NCI-H2171 (cell line): Measurements from ENCODE around the gene C3orf52.
A peak's percentile ranks its signal among the peaks of the same experiment; 100 is the strongest.
"Not testable (repeated sequence)": the region's sequence is repeated elsewhere in the genome, so short reads cannot be mapped to it uniquely, and the experiment has no call there.

Experiments
- DNase-seq: peaks from one replicate; lab custom pipeline; 2025; lab: John Stamatoyannopoulos, UW

C3orf52 gene, protein sequence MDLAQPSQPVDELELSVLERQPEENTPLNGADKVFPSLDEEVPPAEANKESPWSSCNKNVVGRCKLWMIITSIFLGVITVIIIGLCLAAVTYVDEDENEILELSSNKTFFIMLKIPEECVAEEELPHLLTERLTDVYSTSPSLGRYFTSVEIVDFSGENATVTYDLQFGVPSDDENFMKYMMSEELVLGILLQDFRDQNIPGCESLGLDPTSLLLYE

DNA sequence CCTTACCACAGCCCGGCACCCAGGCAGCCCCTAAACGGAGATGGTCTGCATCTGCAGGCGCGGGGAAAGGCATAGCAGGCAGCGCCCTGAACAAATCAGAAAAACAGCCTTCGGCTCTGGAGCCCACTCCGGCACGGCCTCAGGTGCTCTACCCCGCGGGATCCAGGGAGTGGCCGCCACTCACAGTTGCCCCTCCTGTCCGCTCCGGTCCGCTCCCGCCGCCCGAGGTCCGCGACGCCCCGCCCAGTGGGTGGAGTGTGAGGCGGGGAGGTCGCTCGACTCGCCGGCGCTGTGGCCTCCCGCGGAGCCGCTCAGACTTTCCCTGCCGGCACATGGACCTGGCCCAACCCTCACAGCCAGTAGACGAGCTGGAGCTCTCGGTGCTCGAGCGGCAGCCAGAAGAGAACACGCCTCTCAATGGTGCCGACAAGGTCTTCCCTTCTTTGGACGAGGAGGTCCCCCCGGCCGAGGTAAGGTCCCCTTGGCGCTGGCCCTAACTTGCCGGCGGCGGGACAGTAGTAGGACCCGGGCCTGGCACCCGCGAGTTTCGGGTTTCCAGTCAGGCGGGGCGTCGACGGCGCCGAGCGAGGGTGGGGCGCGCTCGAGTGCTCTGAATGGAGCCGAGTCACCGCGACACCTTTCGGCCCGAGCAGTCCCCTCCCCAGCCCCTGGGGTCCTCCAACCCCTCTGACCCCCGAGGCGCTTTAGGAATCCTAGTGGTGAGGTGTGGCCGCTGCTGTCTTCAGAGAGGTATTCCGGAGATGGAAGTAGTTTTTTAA is at the start of gene C3orf52:
C3orf52 (plus strand) TSS at position 314 of the 779 bp plus-strand sequence; CDS start at position 333, 19 bp downstream.
- peak; percentile 59 for DNase-seq

DNA sequence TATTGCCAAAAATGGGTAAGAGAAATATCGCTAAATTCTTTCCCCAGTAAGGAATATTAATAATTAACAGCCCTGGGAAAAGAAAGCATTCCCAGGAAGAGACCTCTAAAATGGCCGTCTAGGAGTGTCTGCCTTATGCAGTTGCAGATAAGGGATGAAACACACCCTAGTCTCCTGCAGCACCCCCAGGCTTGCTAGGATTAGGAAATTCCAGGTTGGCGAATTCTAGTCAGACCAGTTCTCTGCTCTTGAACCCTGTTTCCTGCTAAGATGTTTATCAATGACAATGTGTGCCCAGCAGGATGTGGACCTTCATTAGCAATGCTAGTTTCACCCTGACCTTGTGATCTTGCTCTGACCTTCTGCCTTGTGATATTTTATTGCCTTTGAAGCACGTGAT is 49.0 kb upstream of the C3orf52 start:
- DNase-seq = not testable (repeated sequence)

- DNase-seq = no peak
These were observed 47.3 kb upstream of the C3orf52 start for GRCh38 chr3:112038863-112039262.

GRCh38 chr3:112041321-112041720 is 44.9 kb upstream of the C3orf52 start:
- no peak for DNase-seq

- DNase-seq = no peak
These were observed 43.3 kb upstream of the C3orf52 start for GRCh38 chr3:112042842-112043280.

DNA sequence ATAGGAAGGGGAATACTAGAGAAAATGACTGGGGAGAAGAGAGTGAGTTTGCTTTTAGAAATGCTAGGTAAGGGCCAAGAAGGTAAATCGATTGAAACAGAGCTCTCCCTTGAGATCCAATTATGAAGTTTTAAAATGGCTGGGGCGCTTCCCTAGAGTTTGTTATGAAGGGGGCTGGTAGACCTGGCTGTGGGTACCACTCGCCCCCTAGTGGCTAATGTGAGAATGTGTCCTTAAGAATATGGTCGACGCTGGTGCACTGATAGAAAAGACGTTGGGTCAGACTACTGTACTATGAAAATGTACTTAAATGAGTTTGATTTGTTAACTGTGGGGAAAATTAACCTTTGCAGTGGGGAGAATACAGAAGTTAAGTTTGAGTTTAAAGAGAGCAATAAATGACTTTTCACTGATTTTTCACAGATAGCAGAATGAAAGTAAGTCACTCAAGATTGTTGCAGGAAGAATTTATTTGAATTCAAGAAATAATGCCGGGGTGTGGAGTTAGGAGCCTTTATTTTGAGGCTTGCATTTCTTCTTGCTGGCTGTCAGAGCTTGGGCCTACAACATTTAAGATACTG is 42.5 kb upstream of the C3orf52 start:
- peak; percentile 97 for DNase-seq

- no peak for DNase-seq
These were observed 39.6 kb upstream of the C3orf52 start for GRCh38 chr3:112046599-112046998.

- no peak for DNase-seq
These were observed 38.9 kb upstream of the C3orf52 start for GRCh38 chr3:112047264-112047663.

GRCh38 chr3:112048911-112049310 is 37.3 kb upstream of the C3orf52 start:
- DNase-seq = no peak

DNA sequence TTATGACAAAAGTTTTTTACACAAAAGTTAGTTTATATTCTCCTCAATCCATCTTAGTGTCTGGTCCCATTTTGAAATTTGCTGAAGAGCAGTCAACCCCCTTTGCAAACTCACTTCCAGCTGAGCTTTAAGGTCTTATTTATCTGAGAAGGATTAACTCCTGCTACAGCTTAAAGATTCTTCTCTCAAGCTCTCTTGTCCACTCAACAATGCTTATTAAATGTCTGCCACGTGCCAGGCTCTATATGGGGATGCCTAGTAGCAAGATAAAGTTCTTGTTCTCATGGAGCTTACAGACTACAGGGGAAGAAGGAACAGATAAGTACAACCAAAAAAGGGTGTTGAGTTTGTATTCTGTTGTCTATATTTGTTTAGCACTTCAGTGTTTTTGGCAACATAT is 33.0 kb upstream of the C3orf52 start:
- DNase-seq = no peak

DNA sequence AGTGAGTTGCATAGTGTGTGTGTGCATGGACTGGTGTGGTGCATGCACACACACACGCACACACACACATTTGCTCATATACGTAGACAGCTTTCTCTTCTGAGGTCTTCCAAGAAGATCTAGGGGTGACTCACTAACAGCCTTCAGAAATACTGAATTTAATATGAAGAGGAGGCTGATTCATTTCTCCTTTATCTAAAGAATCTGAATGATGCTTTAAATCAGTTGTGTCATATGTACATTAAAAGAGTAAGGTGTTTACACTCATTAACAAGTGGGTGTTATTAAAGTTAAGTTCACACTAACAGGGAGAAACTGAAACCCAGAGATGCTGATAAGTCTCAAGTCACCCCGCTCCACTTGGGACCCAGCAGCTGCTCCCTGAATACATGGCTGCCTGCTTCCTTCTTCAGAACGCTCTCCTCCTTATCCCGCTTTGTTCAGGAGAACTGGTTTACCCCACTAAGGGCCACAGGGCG is 29.7 kb upstream of the C3orf52 start:
- DNase-seq = no peak

DNA sequence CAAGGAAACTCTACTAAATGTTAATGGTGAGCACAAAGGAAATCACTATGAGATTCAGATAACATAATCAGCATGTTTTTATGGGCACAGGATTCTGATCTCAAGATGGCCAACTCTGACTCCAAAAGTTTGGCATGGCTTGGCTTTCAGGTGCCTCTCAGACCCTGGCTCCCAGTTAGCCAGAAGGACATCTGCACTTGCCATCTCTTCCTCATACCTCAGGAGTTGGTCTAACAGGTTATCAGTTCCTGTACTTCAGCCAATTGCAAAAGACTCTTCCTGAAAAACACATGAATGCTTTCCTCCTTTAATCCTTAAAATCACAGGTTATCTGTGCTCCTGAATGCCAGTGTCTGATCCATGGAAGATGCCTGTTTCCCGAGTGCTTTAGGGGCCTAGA is 26.7 kb upstream of the C3orf52 start:
- DNase-seq = no peak

DNA sequence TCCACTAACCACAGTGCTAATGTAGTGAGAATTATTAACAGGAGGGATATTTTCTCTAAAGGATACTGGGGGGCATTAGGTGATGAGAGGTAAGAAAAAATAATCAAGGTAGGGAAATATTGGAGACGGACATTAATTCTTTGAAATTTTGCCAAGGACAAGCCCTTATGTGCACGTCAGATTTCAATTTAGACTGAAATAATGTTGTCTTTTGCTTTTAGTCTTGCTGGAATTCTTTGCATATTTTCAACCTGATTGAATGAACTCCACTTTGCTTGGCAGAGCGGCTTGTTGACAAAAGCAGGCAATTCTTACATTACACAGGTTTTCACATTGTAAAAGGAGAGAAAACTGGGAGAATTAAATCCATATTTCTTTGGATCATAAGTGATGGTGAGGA is 25.0 kb upstream of the C3orf52 start:
- DNase-seq = no peak

DNA sequence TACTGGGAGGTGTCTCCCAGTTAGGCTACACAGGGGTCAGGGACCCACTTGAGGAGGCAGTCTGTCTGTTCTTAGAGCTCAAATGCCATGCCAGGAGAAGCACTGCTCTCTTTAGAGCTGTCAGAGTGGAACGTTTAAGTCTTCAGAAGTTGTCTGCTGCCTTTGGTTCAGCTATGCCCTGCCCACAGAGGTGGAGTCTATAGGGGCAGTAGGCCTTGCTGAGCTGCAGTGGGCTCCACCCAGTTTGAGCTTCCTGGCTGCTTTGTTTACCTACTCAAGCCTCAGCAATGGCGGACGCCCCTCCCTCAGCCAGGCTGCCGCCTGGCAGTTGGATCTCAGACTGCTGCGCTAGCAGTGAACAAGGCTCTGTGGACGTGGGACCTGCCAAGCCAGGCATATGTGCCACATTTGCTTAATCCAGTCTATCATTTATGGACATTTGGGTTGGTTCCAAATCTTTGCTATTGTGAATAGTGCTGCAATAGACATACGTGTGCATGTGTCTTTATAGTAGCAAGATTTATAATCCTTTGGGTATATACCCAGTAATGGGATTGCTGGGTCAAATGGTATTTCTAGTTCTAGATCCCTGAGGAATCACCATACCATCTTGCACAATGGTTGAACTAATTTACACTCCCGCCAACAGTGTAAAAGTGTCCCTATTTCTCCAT is 13.7 kb upstream of the C3orf52 start:
- DNase-seq = not testable (repeated sequence)

DNA sequence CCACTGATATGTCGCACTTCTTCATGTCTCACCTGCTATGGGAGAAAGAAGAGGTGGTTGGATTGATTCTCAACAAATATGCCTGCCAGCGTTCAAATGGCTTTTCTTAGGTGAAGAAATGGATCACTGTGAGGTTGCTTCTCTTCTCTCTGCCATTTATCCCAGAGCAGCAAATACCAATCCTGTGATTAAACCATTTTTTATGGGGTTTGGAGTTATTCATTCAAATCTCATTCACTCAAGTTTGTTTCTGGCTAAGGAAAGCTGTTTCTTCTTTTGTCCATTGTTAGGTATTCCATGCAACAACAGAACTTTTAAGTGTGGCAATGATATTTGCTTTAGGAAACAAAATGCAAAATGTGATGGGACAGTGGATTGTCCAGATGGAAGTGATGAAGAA is 12.2 kb upstream of the C3orf52 start:
- DNase-seq = no peak

GRCh38 chr3:112074616-112075497 is 11.3 kb upstream of the C3orf52 start:
- DNase-seq = peak; percentile 65

GRCh38 chr3:112078125-112079083 is 7.8 kb upstream of the C3orf52 start:
- DNase-seq = no peak

DNA sequence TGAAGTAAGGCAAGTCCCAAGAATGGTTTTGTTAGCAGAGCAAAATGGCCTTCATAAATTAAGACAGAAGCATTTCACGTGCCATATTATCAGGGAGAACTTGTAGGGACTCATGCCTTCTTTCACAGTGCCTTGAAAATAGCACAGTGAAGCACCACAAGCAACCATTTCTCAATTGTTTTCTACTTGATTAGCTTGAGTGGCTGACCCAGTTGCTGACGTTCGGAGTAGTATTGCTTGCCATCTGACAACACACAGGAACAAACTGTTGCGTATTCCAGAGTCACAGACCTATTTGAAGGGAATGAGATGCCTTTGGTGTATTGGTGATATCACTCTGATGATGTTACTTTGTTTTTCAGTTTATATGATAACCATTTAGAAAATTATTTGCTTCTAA is 3.0 kb upstream of the C3orf52 start:
- no peak for DNase-seq

DNA sequence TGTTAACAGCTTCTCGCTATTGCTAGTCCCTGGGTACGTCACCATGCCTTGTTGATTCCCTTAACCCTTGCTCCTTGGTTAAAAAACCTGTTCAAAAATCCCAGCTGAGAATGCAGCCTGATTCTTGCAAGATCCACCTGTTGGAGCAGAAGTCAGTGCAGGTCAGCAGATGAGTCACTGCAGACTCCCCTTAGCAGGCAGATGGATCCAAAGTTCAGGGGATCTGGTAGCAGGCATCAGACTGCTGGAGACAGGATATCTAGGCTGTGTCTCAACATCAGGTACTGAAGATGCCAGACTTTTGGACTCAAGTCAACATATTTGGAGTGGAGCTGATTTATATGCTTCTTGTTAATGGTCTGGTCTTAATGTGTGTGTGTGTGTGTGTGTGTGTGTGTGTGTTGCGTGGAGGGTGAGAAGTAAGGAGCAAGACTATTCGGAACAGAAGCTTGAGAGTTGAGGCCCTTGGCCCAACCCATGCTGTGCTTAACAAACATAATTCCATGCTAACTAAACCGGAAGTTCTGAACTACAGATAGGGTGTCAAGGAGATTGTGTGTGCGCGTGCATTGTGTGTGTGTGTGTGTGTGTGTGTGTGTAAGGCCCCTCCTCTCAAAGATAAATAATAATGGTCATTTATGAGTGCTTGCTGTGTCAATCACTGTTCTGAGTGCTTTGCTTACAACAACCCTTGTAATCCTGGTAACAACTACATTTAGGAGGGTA is 1.0 kb upstream of the C3orf52 start:
- DNase-seq = no peak

- DNase-seq = no peak
These were observed 484 bp upstream of the C3orf52 start for GRCh38 chr3:112085735-112086075.
